Measurements from ENCODE around the gene DPH1.
A peak's percentile ranks its signal among the peaks of the same experiment; 100 is the strongest.
"Not testable (repeated sequence)": the region's sequence is repeated elsewhere in the genome, so short reads cannot be mapped to it uniquely, and the experiment has no call there.

Gene DPH1

DNA sequence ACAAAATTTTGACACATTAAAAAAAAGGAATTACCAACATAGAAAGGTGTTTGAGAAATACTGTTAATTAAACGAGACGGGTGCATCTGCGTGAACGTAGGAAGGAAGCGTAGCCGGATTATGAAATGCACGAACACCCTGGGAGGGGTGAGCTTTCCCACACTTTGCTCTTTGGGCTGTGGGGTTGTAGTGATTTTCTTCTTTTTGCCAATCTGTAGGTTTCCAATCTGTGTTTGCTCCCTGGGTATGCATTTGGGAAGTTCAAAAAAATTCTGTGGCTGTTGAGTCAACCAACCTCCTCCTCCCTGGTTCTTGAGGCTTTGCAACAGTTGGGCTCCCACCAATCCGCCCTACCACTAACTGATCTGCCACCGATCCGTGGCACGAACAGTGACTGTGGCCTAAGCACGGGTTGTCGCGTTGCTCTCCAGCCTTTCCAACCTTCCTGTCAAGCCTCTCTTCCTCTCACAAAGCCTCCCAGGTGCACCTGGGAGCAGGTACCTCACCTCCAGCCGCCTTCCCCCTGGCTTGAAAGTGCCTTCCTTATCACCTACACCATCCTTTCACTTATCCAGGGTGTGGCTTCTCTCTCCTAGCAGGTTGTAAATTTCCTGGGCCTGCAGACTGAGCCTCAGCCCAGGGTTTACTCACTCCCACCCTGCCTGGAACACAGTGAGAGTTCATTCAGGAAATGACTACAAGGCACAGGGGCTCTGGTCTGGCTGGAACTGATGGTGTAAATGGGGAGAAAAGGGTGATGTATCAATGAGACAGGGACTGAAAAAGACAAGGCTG, 21.4 kb upstream of the DPH1 start:
- DNase-seq = no peak

DNA sequence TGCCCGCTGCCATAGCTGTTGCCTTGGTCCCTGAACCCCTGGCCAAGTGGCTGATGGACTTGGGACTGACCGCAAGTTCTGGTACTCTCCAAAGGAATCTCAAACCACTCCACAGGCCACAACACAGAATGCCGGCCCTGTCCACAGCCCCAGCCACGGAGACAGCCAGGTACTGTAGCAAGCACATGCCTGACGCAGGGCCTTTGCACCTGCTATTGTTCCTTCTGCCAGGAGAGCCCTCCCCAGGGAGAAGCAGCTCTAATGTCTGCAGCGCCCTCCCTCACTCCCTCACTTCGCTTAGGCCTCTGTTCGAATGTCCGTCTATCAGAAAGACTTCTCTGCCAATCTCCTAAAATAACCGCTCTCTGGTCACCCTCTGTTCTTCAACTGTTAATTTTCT, 20.2 kb upstream of the DPH1 start:
- no peak for DNase-seq

DNA sequence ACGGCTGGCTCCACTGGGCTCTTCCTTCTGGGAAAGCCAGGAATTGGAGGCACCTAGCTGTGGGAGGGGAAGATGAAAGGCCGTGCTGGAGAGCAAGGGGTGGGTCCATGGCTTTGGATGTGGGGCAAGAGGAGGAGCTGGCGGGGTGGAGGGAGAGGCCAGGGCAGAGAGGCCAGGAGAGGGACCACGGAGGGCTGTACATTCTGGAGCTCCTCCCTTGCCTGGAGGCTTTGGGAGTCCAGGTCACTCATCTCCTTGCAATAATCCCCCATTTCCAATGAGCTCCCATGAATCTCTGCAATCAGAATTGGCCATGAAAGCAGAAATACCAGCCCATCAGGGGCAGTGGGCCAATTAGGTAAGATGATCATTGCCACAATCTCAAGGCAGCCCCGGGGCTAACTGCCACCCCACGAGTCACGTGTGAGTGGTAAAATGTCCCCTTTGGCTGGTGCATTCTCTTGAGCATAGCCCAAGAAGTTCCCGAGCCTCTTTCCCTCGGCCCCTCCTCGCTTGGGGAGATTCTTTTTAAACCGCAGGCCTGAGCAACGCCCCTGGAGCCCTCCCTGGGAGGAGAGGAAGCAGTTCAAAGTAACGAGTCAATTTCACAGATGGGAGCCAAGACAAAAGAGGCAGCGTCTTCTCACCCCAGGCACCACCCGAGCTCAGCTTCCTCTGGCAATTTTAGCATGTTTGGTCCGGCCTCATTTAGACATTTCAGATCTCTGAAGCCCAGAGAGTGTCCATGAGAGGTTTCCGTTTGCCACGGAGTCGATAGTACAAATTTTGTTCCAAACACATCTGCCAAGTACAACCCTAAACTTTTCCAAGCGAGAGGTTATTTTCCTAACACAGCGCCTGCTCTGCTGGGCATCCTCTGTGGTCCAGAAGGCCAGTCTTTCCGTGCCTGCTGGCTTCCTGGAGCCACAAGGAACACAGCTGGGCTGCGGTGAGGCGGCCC, 18.3 kb upstream of the DPH1 start:
- no peak for DNase-seq

DNA sequence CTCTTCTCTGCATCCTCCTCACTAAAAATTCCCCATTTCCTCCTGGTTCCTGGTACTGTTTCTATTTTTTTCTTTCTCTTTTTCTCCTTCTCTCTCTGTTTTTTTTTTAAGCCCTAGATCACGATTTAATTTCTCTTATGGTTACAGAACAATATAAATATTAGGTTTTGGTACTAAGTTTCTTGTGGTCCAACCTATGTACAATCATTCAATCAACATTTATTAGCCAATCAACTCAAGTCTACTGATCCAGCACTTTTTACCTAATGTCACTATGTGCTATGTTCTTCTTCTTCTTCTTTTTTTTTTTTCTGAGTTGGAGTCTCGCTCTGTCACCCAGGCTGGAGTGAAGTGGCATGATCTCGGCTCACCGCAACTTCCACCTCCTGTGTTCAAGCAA, 17.5 kb upstream of the DPH1 start:
- no peak for DNase-seq

DNA sequence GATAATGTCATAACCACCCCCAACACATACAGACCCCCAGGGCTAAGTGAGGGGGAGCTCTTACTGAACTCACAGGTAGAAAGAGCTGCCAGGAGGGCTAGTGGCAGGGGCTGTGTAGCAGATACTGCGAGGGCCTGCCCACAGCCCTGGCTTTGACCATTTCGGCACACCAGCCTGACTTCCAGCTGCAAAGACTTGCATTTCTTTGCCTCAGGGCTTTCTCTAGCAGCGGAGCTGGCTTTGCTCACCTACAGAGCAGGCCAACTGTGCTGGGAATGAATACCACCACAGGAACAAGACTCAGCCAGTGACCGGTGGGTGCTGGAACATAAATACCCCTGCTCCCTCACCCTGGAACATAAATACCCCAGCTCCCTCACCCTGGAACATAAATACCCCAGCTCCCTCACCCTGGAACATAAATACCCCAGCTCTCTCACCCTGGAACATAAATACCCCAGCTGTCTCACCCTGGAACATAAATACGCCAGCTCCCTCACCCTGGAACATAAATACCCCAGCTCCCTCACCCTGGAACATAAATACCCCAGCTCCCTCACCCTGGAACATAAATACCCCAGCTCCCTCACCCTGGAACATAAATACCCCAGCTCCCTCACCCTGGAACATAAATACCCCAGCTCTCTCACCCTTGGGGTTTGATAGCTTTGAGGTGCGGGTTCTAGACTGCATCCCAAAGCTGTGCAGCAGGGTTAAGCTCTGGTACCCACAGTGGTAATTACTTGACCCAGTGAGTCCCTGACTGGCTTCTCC, 16.5 kb upstream of the DPH1 start:
- not testable (repeated sequence) for DNase-seq

DNA sequence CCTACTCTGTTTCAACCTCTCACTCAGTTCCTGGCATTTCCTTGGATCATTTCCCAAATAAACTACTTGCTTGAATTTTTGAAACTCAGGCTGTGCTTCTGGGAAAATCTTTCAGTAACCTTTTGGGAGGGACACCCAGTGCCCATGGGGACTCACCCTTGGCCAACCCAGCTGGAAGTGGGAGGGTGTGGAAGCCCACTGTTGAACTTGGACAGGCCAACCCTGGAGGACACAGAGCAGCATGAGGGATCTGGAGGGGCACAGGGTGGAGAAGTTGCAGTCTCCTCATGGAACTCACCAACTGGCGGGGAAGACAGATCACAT, 16.0 kb upstream of the DPH1 start:
- no peak for DNase-seq

DNA sequence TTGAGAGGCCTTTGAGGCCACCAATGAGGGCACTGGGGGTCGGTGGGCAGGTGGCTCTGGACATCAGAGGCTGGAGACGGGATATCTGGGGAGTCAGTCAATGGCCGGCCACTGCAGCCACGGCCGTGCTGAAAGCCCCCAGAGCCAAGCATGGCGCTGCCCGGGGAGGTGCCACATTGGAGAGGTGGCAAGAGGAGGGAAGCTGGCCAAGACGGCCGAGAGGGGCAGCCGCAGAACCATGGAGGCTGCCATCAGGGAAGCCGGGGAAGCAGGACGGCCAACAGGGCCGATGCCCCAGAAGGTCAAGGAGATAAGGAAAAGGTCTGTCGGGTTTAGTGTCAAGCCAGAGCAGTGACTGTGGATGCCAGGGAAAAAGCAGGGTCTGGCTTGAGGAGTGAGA, 14.6 kb upstream of the DPH1 start:
- DNase-seq = no peak

DNA sequence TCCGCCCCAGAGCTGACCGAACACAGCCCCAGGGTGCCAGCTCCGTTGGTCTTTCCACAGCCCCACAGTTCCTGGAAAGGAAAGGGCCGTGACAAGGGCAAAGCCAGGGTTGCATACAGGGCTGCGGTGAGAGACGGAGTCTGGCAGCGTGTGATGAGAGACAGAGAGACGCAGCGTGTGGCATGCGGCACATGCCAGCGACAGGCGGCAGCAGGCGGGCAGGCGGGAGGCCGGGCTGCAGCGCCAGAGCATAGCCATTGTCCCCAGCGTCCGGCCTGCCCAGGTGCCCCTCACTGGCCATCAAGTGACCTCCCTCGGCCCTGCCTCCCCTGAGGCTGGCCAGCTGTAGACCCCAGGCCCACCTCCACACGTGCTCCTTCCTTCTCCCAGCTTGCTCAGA, 13.5 kb upstream of the DPH1 start:
- DNase-seq = no peak

DNA sequence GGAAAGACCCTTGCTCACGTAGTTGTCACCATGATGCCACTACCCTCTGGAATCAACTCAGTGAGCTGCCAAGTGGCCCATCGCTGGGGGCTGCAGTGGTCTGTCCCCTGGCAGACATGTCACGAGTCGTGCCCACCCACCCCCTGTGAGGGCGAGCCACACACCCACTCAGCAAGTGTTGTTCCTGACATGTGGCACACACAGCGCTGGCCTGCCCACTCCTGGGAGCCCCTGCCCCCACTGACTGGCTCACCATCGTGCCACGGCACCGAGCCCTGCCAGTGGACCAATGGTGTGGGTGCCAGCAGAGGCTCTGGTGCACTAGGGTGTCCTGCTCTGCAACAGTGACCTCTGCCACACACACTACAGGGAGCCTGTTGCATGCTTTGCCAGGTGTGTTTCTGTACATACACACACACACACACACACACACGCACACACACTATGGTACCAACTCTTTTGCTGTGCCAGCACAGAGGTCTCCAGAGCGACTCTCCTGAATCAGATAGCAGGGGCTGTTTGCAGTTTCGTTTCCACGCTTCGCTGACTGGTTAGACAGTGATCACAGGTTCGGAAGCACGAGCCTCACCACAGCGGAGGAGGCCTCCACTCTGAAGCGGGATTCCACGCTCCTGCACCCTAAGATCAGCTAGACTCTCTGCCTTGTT, 12.5 kb upstream of the DPH1 start:
- no peak for DNase-seq

DNA sequence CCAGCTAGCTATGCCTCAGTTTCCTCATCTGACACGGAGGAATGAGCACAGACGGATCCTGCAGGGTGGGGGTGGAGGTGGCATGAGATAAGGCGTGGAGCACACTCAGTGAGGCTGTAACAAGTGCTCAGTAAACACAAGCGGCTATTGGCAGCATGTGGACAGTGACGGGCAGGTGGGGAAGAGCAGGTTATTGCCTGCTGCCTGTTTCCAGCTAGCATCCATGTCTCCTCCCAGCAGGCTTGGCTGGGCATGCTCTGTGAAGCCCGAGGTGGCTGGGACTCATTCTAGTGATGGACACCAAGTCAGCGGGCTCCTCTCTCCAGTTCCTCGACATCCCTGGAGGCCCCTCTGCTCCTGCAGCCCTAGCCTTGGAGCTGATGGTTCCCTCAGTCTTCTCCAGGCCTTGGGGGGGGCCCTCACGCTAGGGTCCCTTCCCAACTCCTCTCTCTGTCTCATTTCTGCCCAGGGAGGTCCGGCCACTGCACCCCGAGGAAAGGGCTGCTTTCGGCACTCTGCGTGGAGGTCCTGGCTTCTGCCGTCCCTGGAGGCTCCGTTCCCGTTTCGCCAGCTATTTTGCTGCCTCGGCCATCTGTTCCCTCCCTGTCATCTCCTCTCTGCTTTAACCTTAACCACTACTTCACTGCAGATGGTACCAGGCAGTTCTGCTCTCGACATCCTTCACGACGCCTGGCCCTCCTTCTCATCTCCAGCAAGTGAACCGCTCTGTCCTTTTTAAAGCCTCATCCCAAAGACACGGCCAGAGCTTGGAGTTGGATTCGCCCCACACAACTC, 11.0 kb upstream of the DPH1 start:
- DNase-seq = peak; percentile 68

DNA sequence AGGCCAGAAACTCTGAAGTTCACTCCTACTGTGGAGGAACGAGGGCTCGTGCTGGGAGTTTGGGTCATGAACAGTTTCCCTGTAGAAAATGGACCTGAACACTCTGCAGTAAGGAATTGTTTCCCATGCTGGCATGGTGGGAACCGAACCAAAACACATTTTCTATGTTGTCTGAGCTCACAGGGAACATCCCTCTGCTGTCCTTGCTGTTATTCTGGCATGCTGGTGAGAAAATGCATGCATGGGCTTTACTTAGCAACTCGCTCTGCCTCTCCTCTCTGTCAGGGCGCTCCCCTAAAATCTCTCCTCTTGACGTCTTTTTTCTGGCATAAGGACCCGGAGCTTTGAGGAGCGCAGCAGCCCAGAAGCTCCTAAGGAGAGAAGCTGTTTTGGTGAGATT, 10.2 kb upstream of the DPH1 start:
- DNase-seq = no peak

DNA sequence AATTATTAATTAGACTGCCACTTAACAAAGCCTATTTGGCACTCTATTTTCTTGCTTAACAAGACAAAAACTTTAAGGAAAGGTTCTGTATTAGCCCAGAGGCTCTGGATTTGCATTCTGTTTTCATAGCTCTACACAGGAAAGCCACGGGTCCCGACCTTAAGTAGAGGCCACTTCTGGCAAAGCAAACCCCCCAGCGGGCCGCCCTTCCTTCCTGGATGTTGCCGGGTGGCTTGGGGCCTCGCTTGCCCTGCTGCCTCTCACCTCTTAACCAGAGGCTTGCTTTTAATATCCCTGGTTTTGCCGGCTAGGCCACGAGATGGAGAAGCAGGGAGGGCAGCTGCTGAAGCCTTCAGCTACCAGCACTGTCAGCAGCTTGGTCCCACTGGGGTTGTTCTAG, 9.2 kb upstream of the DPH1 start:
- no peak for DNase-seq

DNA sequence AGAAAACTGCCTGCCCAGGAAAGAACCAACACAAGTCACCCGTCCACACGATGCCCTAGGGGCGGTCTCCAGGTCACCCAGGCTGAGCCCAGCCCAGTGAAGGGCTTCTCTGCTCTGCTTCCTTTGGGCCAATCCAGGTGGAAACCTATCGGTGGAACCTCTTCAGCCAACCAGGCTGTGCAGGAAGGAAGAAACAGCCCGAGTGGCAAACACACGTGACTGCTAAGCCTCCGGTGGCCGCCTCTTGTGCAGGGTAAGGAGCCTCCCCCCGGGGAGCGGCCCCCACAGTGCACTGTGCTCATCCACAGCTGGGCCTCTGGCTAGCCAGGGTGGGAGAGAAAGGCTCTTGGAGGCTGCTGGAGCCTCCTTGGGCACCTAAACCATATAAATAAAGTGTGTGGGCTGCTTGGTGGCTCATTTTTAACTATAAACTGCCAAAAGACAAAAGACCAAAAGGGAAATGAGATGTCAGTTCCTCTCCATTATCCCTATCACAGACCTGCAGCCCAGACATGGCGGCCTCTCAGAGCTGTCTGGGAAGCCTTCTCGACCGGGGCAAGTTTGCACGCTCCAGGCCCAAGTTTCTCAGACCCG, 7.2 kb upstream of the DPH1 start:
- DNase-seq = no peak

DNA sequence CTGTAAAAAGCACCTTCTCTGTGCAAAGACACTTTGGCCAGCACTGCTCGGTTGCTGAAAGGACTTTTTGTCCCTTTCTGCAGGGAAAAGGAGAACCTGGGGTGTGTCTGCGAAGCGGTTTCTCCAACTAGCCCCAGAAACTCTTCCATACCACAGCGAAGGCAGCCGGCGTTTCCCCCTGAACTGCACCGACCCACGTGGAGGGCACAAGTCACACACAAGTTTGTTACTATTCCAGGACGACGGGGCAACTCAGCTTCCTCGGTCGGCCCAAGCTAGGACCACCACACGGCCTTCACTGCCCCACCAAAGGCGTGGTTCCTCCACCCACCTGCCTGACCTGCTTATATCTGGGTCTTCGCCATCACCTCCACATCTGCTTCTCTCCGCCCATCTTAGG, 6.7 kb upstream of the DPH1 start:
- DNase-seq = no peak

DNA sequence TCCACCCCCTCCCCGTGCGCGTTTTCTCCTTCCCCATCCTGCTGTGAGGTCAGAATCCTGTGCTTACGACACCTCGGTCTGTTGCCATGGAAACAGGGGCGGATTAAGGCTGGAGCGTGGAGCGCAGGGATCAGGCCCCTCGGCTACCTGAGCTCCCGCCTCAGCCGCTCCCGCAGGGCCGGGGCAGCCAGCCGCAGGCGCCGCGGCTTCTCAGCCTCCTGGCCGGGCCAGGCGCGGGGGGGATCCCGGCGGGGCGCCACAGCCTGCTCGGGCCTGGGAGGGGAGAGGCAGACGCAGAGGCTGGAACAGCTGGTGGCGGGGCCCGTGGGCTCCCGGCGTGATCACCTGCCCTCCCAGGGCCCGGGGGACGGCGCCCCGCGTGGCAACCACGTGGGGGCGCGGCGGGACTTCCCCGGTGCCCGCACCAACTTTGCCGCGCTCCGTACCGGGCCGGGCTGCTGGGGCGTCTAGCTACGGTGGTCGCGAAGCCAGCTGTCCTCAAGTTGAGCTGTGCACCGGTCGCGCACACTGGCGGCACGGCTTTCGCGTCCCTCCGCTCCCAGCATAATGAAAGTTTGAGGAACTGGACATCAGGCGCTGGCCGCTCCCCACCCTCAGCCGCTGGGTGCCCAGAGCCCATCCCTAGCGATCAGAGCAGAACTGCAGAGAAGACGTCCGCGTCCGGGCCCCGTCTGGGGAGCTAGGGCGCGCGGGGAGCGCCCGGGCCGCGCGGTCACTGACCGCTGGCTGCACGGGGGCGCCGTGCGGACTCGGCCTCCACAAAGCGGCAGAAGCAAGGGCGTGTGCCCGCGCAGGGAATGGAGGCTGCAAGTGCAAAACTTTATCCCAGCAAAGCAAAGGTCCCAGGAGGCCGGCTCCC, 6.0 kb upstream of the DPH1 start:
- DNase-seq = no peak

DNA sequence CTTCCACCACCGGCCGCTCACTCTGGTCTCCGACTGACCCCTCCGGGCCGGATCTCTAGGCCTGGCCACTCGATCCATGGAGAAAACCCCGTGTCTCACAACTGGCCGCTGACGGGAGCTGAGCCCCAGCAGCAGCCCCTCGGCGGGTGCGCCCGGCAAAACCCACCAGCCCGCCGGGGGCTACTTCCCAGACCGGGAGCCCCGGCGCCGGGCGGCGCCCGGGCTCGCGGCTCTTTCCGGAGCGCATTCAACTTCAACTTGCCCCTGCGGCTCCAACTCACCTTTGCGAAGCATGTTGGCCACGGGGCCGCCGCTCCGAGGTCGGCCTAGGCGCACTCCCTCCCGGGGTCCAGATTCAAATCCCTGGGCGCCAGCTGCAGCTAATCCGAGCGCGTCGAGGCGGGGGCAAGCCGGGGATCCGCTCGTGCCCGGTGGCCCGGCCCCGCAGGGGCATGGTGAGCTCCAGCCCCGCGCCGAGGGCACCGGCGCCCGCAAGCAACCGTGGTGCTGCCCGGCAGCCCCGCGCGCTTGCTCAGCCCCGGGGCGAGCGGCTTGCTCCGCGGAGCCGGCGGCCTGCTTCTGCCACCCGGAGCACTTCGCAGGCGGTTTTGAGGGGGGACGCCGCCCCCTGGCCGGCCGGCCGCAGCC, 5.3 kb upstream of the DPH1 start:
- no peak for DNase-seq

DNA sequence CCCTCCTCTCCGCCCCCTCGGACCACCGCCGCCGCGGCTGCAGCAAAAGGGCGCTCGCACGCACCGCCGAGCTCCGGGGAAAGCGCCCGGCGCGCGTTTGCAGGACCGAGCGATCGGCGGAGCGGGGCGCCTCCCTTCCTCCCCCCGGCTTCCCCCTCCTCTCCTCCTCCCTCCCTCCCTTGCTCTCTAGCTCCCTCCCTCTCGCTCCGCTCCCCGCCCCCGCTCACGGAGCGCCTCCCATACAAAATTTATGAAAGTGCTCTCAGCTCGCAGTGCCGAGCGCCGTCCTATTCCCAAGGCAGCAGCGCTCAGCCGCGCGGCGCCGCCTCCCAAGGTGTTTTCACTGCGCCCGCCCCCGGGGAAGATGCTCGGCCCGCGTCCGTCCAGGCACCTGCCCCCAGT, 4.7 kb upstream of the DPH1 start, which contains the start of gene RTN4RL1:
RTN4RL1 (minus strand) TSS at position 115 of the 402 bp plus-strand sequence. CDS start 469 bp downstream, outside the sequence.
- peak; percentile 14 for DNase-seq

DNA sequence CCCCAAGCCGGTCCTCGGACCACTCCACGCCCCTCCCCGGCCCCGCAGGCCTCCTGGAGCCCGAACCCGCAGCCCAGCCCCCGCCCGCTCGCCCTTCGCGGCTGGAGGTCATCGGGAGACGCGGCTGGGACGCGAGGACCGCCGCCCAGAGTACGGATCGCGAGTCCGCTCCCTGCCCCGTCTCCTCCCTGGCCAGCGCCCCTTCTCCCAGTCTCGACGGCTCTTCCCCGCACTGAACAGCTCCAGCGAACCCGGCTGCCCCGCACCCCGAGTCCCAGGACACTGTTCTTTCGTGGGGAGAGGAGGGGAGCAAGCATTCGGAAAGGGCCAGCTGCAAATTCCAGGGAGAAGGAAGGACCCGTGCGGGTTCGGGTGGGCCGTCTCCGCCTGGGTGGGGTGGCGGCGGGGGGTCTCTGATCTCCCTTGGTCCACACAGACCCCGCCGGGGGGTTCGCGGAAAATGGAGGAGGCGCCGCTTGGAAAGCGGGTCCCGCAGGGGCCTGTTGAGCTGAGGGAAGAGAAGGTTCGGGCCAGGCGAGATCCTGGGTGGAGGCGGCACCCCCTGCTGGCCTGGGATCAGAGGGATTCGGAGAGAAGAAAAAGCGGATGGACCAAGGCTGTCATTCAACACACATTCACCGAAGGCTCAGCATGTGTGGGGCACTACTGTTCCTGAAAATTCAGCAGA, 4.2 kb upstream of the DPH1 start:
- peak; percentile 55 for DNase-seq

DNA sequence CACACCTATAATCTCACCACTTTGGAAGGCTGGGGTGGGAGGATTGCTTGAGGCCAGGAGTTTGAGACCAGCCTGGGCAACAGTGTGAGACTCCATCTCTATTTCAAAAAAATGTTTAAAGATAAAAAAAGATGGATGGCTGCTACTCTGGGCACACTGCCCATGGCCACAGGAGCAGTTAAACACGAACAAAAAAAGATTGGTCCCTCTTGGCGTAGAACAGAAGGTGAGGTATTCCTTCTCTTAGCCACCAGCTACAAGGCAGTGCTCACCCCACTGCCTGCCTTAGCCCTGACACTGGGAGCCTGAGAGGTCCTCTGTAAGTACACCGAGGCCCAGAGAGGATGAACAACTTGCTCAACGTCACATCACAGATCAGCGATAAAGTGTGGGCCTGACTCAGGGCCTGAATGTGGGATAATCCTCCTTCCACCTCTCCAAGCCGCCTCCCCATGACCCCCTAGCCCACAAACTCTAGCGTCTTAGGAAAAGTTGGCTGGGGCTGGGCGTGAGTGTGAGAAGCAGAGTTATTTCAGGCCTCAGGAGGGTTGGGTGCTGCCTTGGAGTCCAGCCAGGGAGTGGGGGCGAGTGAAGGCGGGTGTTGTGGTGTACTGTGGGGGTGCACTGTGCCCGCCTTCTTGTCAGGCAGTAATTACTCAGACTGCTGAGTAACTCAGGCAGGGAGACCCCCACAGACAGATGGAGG, 2.3 kb upstream of the DPH1 start:
- no peak for DNase-seq

All from NCI-H510A treated with DMSO at 0.1 percent for 48 hours (cell line).